ENCODE results near the gene ZNF608. TPM values are rescaled to one million over a fixed set of nuclear protein-coding genes. Genes with fewer than 3 reads are reported as not detected.

Gene ZNF608, protein sequence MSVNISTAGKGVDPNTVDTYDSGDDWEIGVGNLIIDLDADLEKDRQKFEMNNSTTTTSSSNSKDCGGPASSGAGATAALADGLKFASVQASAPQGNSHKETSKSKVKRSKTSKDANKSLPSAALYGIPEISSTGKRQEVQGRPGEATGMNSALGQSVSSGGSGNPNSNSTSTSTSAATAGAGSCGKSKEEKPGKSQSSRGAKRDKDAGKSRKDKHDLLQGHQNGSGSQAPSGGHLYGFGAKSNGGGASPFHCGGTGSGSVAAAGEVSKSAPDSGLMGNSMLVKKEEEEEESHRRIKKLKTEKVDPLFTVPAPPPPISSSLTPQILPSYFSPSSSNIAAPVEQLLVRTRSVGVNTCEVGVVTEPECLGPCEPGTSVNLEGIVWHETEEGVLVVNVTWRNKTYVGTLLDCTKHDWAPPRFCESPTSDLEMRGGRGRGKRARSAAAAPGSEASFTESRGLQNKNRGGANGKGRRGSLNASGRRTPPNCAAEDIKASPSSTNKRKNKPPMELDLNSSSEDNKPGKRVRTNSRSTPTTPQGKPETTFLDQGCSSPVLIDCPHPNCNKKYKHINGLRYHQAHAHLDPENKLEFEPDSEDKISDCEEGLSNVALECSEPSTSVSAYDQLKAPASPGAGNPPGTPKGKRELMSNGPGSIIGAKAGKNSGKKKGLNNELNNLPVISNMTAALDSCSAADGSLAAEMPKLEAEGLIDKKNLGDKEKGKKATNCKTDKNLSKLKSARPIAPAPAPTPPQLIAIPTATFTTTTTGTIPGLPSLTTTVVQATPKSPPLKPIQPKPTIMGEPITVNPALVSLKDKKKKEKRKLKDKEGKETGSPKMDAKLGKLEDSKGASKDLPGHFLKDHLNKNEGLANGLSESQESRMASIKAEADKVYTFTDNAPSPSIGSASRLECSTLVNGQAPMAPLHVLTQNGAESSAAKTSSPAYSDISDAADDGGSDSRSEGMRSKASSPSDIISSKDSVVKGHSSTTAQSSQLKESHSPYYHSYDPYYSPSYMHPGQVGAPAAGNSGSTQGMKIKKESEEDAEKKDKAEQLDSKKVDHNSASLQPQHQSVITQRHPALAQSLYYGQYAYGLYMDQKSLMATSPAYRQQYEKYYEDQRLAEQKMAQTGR (N-terminal part only)
- total RNA-seq, result 10 to 100 TPM; 22.8 to 83.2 TPM
- 10 to 100 TPM in 1 of 2 donors, 1 to 10 TPM in 1; 9.5 to 18.0 TPM for polyA plus RNA-seq
- long read RNA-seq, donor 1, full-length matches to known transcripts, result 7 of 38 reads
- long read RNA-seq, donor 1, partial matches to known transcripts, result 31 of 38 reads
- long read RNA-seq, donor 1, other reads (novel, unspliced or antisense), result 0 of 38 reads
- long read RNA-seq, donor 2, partial matches to known transcripts, result 13 of 14 reads
- long read RNA-seq, donor 2, other reads (novel, unspliced or antisense), result 0 of 14 reads
- long read RNA-seq, donor 3, partial matches to known transcripts, result 21 of 22 reads
- long read RNA-seq, donor 3, other reads (novel, unspliced or antisense), result 0 of 22 reads
- long read RNA-seq, donor 4, result 0 reads
- long read RNA-seq, donor 5, full-length matches to known transcripts, result 12 of 60 reads
- long read RNA-seq, donor 5, partial matches to known transcripts, result 48 of 60 reads
- long read RNA-seq, donor 5, other reads (novel, unspliced or antisense), result 0 of 60 reads

- Histone ChIP-seq H3K4me1 (ENCODE audit: control insufficient read depth in 5 of 5, insufficient read depth in 5 of 5, low read length in 5 of 5) (peaks cover 0 to 40% (median 13%) of the 10 kb centered on the region in 5 donors), H3K27ac (ENCODE audit: low read depth in 1 of 2, low read length in 1 of 2) (peak within 1 kb of the TSS; percentile 90 to 97), H3K9me3 (ENCODE audit: control insufficient read depth in 4 of 4, insufficient read depth in 3 of 4, low read length in 3 of 4) (no peaks in the 10 kb centered on the region), H3K9ac (ENCODE audit: insufficient read depth in 1 of 2, low read length in 2 of 2) (peak within 1 kb of the TSS; percentile 83 to 98), H3K27me3 (ENCODE audit: control insufficient read depth in 3 of 3, insufficient read depth in 3 of 3, low read length in 2 of 3) (no peaks in the 10 kb centered on the region), H3K4me3 (peak within 1 kb of the TSS; percentile 37), H3K36me3 (ENCODE audit: control insufficient read depth in 4 of 4, insufficient read depth in 4 of 4, low read length in 4 of 4) (no peaks in the 10 kb centered on the region)
- DNase-seq, result peak; percentile 78 to 94 (median 92)
- TF ChIP-seq, protein P1, sequence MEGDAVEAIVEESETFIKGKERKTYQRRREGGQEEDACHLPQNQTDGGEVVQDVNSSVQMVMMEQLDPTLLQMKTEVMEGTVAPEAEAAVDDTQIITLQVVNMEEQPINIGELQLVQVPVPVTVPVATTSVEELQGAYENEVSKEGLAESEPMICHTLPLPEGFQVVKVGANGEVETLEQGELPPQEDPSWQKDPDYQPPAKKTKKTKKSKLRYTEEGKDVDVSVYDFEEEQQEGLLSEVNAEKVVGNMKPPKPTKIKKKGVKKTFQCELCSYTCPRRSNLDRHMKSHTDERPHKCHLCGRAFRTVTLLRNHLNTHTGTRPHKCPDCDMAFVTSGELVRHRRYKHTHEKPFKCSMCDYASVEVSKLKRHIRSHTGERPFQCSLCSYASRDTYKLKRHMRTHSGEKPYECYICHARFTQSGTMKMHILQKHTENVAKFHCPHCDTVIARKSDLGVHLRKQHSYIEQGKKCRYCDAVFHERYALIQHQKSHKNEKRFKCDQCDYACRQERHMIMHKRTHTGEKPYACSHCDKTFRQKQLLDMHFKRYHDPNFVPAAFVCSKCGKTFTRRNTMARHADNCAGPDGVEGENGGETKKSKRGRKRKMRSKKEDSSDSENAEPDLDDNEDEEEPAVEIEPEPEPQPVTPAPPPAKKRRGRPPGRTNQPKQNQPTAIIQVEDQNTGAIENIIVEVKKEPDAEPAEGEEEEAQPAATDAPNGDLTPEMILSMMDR (IDR thresholded peaks at IDR 0.05; ENCODE audit: control extremely low read depth, extremely low read depth), result no peak
- 3 to 4% methylated on average over 18 of the region's 18 CpGs for WGBS, 2 donors
- ATAC-seq (ENCODE audit: insufficient read depth, low FRiP score), result no peak
Observed at GRCh38 chr5:124745928-124746915, at the start of gene ZNF608. TSS of gene ZNF608 (minus strand) at chr5:124746639. CDS start at chr5:124744989, 1,650 bp downstream.

DNA sequence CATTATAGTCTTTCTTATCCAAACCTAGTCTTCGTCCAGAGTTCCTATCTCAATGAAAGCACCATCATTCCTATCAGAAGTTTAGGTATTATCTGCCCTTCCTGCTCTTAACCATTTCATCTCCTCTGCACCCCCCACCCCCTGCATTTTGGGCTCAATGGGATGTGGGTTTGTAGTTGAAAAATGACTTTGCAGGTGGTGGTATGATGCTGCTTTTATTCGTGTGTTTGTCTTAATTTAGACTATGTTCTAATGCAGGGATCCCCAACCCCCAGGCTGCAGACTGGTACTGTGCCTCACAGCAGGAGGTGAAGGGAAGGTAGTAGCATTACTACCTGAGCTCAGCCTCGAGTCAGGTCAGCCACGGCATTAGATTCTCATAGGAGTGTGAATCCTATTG, 49.4 kb upstream of the ZNF608 start:
- ATAC-seq (ENCODE audit: insufficient read depth, low FRiP score) (no peak), DNase-seq (no peak)
- H3K9ac ChIP-seq (ENCODE audit: insufficient read depth in 1 of 2, low read length in 2 of 2), result no peak overlapping the region
- H3K9me3 ChIP-seq (ENCODE audit: control insufficient read depth in 4 of 4, insufficient read depth in 3 of 4, low read length in 3 of 4), result no peaks in the 10 kb centered on the region
- TF ChIP-seq, protein P1 (IDR thresholded peaks at IDR 0.05; ENCODE audit: control extremely low read depth, extremely low read depth), result no peak
- no peak overlapping the region for H3K27ac ChIP-seq (ENCODE audit: low read depth in 1 of 2, low read length in 1 of 2)
- no peaks in the 10 kb centered on the region for H3K36me3 ChIP-seq (ENCODE audit: control insufficient read depth in 4 of 4, insufficient read depth in 4 of 4, low read length in 4 of 4)
- H3K4me1 ChIP-seq (ENCODE audit: control insufficient read depth in 5 of 5, insufficient read depth in 5 of 5, low read length in 5 of 5), result peaks cover 0 to 13% (median under 1%) of the 10 kb centered on the region in 5 donors
- 86 to 88% methylated on average over 4 of the region's 4 CpGs for WGBS, 2 donors
- no peaks in the 10 kb centered on the region for H3K27me3 ChIP-seq (ENCODE audit: control insufficient read depth in 3 of 3, insufficient read depth in 3 of 3, low read length in 2 of 3)
- H3K4me3 ChIP-seq, result no peak overlapping the region
